ENCODE results near the gene LNX1. TPM values are rescaled to one million over a fixed set of nuclear protein-coding genes. Genes with fewer than 3 reads are reported as not detected.

The LNX1 gene
- total RNA-seq, 1 experiment from 2014 or later = 3.3 TPM

DNA sequence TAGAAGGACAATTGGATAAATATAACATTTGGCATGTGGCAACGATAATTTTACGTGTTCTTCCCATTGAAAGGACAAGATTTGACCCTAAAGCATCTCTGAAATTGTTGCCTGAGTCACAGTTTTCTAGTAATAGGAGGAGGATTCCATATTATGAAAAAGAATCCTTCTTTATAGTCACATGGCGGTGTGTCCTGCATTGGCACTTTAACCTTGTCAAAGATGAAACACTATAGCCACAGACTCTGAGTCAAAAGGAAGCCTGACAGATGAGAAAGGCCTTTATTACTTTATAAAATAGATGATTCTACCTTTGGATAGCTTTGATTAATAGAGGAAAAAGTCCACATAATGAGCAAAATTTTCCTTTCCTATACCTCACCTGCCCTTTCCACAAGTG, 11.5 kb downstream of the LNX1 start:
- H3K36me3 ChIP-seq (ENCODE audit: control insufficient read depth in 1 of 2, insufficient read depth in 2 of 2, low read length in 2 of 2) = no peaks in the 10 kb centered on the region
- H4K20me1 ChIP-seq (ENCODE audit: insufficient read depth) = no peaks in the 10 kb centered on the region
- H2AFZ ChIP-seq (ENCODE audit: low read depth, low read length, poor library complexity, severe bottlenecking) = no peak overlapping the region
- H3K79me2 ChIP-seq (ENCODE audit: insufficient read depth, low read length) = no peaks in the 10 kb centered on the region
- ChIA-PET CTCF (no interaction called here), RAD21 (ENCODE audit: low non-redundant PET in 1 of 2, low total read pairs in 2 of 2, uncharacterized antibody in 2 of 2, unreplicated experiment in 2 of 2) (no interaction called here), POLR2A (no interaction called here)
- no peak overlapping the region for H3K27ac ChIP-seq (ENCODE audit: low read depth, low read length)
- no peaks in the 10 kb centered on the region for H3K4me1 ChIP-seq (ENCODE audit: control insufficient read depth in 1 of 2, insufficient read depth in 2 of 2, low read length in 2 of 2)
- no peaks in the 10 kb centered on the region for H3K9me3 ChIP-seq (ENCODE audit: control insufficient read depth in 1 of 2, insufficient read depth in 1 of 2, low read depth in 1 of 2, low read length in 2 of 2)
- H3K27me3 ChIP-seq (ENCODE audit: insufficient read depth, low read length) = no peaks in the 10 kb centered on the region
- no peak for DNase-seq (ENCODE audit: low read depth, low spot score)
- H3K9ac ChIP-seq (ENCODE audit: low read length) = no peak overlapping the region
- TF ChIP-seq SP1 (IDR thresholded peaks at IDR 0.05; ENCODE audit: low read depth) = no peak
- TF ChIP-seq POLR2AphosphoS5 (IDR thresholded peaks at IDR 0.05; ENCODE audit: low read depth, low read length) = no peak
- no peak for TF ChIP-seq CBX3 (IDR thresholded peaks at IDR 0.05; ENCODE audit: low read depth)
- no peak for TF ChIP-seq YY1 (IDR thresholded peaks at IDR 0.05; ENCODE audit: extremely low read depth, insufficient replicate concordance, low read depth, low read length)
- TF ChIP-seq EGR1 (IDR thresholded peaks at IDR 0.05; ENCODE audit: low read depth) = no peak
- TF ChIP-seq RAD21 (IDR thresholded peaks at IDR 0.05; ENCODE audit: low read depth) = no peak
- TF ChIP-seq, protein P1, sequence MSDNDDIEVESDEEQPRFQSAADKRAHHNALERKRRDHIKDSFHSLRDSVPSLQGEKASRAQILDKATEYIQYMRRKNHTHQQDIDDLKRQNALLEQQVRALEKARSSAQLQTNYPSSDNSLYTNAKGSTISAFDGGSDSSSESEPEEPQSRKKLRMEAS (IDR thresholded peaks at IDR 0.05) = no peak
- no peak for TF ChIP-seq CEBPB (IDR thresholded peaks at IDR 0.05; ENCODE audit: low read depth)
- TF ChIP-seq JUND (IDR thresholded peaks at IDR 0.05) = no peak
- no peak overlapping the region for H3K4me3 ChIP-seq (replicated peaks in 1 of 2; ENCODE audit: low read depth in 1 of 2, low read length in 2 of 2)
- no peak overlapping the region for H3K4me2 ChIP-seq (ENCODE audit: low read length)
- no TSS peak for BruUV-seq (replicated peaks)
- no peaks in the 10 kb centered on the region for H3K9me2 ChIP-seq (ENCODE audit: insufficient read depth)
- ATAC-seq = no peak
- intact Hi-C loops (cut with micrococcal nuclease) = no loop called here

DNA sequence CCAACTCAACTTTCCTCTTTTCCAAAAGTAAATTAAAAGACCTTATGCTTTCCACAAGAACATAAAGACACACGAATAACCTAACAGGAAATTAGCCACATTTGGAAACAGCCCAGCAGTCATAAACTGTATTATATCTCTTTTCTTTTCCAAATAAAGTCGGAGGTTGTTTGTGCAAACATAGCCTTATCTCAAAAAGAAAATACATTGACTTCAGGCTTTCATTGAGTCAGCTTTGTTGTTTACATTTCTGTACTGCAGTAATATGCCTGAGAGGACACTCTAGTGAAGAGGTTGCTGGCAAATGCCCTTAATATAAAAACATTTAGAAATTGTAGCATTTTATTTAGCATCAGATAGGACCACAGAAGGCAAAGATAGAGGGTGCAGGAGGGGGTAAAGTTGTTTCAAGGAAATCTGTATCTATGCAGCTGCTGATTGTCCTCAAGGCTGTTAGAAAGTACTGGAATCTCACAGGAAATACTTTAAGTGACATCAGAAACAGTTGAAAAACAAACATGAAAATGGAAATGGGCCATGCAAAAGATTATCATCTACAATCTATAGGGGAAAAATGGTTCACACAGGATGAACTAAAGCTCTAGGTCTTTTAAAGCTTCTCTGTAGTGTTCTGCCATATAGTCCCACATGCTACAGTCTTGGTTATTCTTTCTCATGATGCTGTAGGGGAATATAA, 14.5 kb downstream of the LNX1 start:
- no peak overlapping the region for H3K4me3 ChIP-seq (replicated peaks in 1 of 2; ENCODE audit: low read depth in 1 of 2, low read length in 2 of 2)
- no peak overlapping the region for H3K9ac ChIP-seq (ENCODE audit: low read length)
- no peaks in the 10 kb centered on the region for H4K20me1 ChIP-seq (ENCODE audit: insufficient read depth)
- ChIA-PET RAD21 (ENCODE audit: low non-redundant PET in 1 of 2, low total read pairs in 2 of 2, uncharacterized antibody in 2 of 2, unreplicated experiment in 2 of 2) (no interaction called here), POLR2A (no interaction called here), CTCF (no interaction called here)
- H3K4me2 ChIP-seq (ENCODE audit: low read length) = no peak overlapping the region
- no peaks in the 10 kb centered on the region for H3K36me3 ChIP-seq (ENCODE audit: control insufficient read depth in 1 of 2, insufficient read depth in 2 of 2, low read length in 2 of 2)
- ATAC-seq = no peak
- H3K27me3 ChIP-seq (ENCODE audit: insufficient read depth, low read length) = no peaks in the 10 kb centered on the region
- no peaks in the 10 kb centered on the region for H3K79me2 ChIP-seq (ENCODE audit: insufficient read depth, low read length)
- no peak for DNase-seq (ENCODE audit: low read depth, low spot score)
- H2AFZ ChIP-seq (ENCODE audit: low read depth, low read length, poor library complexity, severe bottlenecking) = no peak overlapping the region
- TF ChIP-seq EGR1 (IDR thresholded peaks at IDR 0.05; ENCODE audit: low read depth) (no peak), CEBPB (IDR thresholded peaks at IDR 0.05; ENCODE audit: low read depth) (no peak), SIN3A (IDR thresholded peaks at IDR 0.05; ENCODE audit: low read depth) (no peak), TCF7L2 (IDR thresholded peaks at IDR 0.05; ENCODE audit: borderline replicate concordance, extremely low read depth, insufficient read depth, insufficient read length) (no peak), EZH2phosphoT487 (IDR thresholded peaks at IDR 0.05; ENCODE audit: borderline replicate concordance) (no peak), ZFX (IDR thresholded peaks at IDR 0.05) (no peak)
- TF ChIP-seq, protein P1 (IDR thresholded peaks at IDR 0.05) = no peak
- TF ChIP-seq, protein P2, sequence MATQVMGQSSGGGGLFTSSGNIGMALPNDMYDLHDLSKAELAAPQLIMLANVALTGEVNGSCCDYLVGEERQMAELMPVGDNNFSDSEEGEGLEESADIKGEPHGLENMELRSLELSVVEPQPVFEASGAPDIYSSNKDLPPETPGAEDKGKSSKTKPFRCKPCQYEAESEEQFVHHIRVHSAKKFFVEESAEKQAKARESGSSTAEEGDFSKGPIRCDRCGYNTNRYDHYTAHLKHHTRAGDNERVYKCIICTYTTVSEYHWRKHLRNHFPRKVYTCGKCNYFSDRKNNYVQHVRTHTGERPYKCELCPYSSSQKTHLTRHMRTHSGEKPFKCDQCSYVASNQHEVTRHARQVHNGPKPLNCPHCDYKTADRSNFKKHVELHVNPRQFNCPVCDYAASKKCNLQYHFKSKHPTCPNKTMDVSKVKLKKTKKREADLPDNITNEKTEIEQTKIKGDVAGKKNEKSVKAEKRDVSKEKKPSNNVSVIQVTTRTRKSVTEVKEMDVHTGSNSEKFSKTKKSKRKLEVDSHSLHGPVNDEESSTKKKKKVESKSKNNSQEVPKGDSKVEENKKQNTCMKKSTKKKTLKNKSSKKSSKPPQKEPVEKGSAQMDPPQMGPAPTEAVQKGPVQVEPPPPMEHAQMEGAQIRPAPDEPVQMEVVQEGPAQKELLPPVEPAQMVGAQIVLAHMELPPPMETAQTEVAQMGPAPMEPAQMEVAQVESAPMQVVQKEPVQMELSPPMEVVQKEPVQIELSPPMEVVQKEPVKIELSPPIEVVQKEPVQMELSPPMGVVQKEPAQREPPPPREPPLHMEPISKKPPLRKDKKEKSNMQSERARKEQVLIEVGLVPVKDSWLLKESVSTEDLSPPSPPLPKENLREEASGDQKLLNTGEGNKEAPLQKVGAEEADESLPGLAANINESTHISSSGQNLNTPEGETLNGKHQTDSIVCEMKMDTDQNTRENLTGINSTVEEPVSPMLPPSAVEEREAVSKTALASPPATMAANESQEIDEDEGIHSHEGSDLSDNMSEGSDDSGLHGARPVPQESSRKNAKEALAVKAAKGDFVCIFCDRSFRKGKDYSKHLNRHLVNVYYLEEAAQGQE (IDR thresholded peaks at IDR 0.05; ENCODE audit: low read depth) = no peak
- no TSS peak for BruUV-seq (replicated peaks)
- H3K9me3 ChIP-seq (ENCODE audit: control insufficient read depth in 1 of 2, insufficient read depth in 1 of 2, low read depth in 1 of 2, low read length in 2 of 2) = no peaks in the 10 kb centered on the region
- H3K9me2 ChIP-seq (ENCODE audit: insufficient read depth) = no peaks in the 10 kb centered on the region
- intact Hi-C loops (cut with micrococcal nuclease) = no loop called here
- H3K27ac ChIP-seq (ENCODE audit: low read depth, low read length) = no peak overlapping the region
- H3K4me1 ChIP-seq (ENCODE audit: control insufficient read depth in 1 of 2, insufficient read depth in 2 of 2, low read length in 2 of 2) = no peaks in the 10 kb centered on the region

Measured in HCT116 (cell line).